HT-29 (cell line): ENCODE results near the gene FGF21. TPM values are rescaled to one million over a fixed set of nuclear protein-coding genes. Genes with fewer than 3 reads are reported as not detected.
A peak's percentile ranks its signal among the peaks of the same experiment; 100 is the strongest.
"Not testable (repeated sequence)": the region's sequence is repeated elsewhere in the genome, so short reads cannot be mapped to it uniquely, and the experiment has no call there.

Experiments used
- DNase-seq: peaks from one replicate; pipeline ENCODE4 v3.0.0-alpha.2; 2015; ENCODE audit warnings: low spot score
- total RNA-seq: library from RNA; depleted of rRNA; stranded (reverse); fragments of >200 nt; shearing (Covaris generic); gene quantifications from 2 replicates; pipeline ENCODE4 v1.2.3, GENCODE V29; 2014; rRNA removed

The FGF21 gene, protein sequence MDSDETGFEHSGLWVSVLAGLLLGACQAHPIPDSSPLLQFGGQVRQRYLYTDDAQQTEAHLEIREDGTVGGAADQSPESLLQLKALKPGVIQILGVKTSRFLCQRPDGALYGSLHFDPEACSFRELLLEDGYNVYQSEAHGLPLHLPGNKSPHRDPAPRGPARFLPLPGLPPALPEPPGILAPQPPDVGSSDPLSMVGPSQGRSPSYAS
- total RNA-seq: not detected in 2 replicates

DNA sequence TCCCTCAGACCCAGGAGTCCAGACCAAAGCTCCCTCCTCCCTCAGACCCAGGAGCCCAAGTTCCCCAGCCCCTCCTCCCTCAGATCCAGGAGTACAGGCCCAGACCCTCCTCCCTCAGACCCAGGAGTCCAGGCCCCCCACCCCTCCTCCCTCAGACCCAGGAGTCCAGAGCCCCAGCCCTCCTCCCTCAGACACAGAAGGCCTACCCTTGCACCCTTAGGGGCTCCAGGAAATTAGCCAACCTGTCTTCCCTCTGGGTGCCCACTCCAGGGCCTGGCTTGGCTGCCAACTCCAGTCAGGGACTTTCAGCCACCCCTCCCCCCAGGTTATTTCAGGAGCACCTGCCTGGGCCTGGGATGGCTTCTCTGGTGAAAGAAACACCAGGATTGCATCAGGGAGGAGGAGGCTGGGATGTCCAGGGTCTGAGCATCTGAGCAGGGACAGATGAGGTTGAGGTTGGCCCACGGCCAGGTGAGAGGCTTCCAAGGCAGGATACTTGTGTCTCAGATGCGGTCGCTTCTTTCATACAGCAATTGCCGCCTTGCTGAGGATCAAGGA lies at the start of gene FGF21:
Gene FGF21 (plus strand): TSS at position 441 of the 558 bp plus-strand sequence. CDS start 713 bp downstream, outside the sequence.
- DNase-seq: no peak

DNA sequence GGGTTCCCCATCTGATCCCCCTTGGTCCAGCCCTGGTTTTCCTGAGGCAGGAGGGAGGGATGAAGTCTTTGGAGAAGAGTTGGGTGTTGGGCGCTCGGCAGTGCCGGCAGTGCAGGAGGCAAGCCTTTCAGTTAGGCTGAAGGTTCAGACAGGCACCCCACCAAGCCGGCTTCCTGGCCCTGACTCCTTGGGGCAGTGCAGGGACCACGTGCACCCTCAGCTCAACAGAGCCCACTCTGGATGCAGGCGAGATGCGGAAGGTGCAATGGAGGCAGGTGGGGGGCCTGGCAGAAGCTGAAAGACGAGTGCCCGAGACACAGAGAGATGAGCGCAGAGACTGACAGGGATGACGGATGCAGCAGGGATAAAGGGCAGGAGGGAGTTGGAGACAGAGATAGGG lies 46.9 kb upstream of the FGF21 start:
- DNase-seq: no peak

DNA sequence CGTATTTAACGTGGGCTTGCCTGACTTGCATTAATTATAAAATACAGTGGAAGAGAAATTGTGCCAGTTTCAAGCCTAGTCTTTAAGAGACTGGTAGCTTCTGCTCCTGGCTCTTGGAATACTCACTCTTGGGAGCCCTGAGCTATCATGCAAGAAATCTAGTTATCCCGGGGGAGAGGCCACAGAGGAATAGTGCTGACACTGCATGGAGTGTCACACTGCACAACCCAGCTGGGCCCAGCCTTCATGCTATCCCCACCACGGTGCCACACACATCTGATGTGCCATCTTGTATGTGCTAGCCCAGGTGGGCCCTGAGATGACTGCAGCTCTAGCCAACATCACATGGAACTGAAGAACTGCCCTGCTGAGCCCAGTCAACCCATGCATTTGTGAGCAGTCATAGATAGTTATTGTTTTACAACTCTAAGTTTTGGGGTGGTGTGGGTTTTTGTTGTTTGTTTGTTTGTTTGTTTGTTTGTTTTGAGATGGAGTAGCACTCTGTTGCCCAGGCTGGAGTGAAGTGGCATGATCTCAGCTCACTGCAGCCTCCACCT lies 44.1 kb upstream of the FGF21 start:
- no peak for DNase-seq

GRCh38 chr19:48713041-48713863 lies 42.1 kb upstream of the FGF21 start:
- peak; percentile 48 for DNase-seq

GRCh38 chr19:48713864-48714755 lies 41.2 kb upstream of the FGF21 start:
- peak; percentile 100 for DNase-seq

GRCh38 chr19:48714759-48715675 lies 40.3 kb upstream of the FGF21 start:
- no peak for DNase-seq

DNA sequence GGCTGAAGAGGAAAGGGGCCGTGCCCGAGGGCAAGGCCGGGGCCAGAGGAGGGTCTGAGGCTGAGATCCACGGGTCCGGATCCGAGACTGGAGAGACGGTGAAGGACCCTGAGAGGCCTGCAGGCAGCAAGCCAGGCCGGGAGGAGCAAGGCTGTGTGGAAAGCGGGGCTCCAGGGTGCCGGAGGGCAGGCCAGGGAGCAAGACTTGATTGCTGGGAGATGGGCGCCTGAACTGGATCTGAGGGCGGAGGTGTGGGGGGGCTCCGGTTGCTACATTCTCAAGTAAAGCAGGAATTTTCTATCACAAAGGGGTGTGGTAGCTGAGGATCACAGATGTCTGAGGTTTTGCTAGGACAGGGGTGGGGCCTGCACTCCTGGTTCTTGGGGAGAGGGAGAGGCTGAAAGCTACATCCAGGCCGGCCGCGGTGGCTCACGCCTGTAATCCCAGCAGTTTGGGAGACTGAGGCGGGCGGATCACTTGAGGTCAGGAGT lies 39.6 kb upstream of the FGF21 start:
- no peak for DNase-seq

DNA sequence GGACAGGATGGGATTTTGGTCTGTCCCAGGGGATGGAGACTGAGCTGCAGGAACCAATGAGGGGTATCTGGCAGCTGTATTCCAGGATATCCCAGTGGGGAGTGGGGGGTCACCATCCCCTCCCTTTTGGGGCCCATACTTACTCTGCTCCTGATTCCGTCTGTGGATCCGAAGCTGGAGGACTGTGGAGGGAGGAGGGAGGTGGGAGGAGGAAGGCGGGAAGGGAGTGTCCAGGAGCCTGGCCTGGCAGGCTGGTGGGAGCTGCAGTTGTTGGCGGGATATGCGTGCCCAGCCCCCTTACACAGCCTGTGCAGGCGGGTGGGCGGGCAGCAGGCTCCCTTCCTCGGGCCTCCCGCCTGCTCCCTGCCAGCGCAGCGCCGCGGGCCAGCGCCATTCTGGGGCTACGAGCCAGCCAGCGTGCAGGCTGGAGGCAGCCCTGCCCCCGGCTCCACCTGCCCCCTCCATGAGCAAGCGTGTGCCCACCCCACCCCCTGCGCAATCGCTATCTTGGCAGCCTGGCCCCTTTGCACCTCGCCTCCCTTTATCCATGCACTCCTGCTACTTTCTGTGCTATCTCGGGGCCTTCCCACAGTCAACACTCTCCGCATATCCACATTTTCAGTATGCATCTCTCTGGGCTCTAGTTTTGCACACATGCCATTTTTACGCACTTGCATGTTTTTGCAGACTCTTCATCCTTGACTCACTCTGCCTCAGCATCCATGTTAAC lies 38.6 kb upstream of the FGF21 start:
- DNase-seq: no peak

DNA sequence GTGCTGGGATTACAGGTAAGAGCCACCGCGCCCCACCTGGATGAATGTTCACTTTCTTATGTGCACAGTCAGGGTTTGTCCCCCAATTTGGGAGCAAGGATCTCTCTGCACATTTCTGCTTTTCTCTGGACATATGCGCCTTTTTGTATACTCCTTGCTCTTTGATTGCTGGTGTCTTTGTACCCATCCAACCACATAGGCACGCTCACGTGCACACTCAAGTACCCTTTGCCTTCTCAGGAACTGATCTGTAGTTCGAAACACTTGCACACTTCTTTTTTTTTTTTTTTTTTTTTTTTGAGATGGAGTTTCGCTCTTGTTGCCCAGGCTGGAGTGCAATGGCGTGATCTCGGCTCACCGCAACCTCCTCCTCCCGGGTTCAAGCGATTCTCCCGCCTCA lies 37.2 kb upstream of the FGF21 start:
- not testable (repeated sequence) for DNase-seq

- DNase-seq: no peak
These were observed 36.6 kb upstream of the FGF21 start for GRCh38 chr19:48718711-48719231.

- DNase-seq: no peak
These were observed 35.8 kb upstream of the FGF21 start, which contains the start of gene MAMSTR for GRCh38 chr19:48719263-48720171. TSS of gene MAMSTR (minus strand) at chr19:48719725. CDS start at chr19:48719031, 694 bp downstream.

- no peak for DNase-seq
These were observed 35.1 kb upstream of the FGF21 start for GRCh38 chr19:48720251-48720612.

- DNase-seq: peak; percentile 100
These were observed 34.6 kb upstream of the FGF21 start for GRCh38 chr19:48720613-48721296.

DNA sequence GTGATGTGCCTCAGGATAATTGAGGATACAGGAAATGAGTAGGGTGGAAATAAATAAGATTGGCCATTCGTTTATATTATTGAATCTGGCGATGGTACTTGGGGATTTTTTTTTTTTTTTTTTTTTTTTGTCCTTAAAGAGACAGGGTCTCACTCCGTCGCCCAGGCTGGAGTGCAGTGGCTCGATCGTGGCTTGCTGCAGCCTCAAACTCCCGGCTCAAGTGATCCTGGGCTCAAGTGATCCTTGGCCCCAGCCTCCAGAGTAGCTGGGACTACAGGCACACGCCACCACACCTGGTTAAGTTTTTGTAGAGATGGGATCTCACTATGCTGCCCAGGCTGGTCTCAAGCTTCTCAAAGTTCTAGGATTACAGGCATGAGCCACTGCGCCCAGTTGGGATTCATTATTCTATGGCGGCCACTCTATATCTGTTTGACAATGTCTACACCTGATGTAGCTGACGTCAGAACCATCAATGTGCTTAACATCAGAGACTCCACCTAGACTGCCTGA lies 33.1 kb upstream of the FGF21 start:
- no peak for DNase-seq

DNA sequence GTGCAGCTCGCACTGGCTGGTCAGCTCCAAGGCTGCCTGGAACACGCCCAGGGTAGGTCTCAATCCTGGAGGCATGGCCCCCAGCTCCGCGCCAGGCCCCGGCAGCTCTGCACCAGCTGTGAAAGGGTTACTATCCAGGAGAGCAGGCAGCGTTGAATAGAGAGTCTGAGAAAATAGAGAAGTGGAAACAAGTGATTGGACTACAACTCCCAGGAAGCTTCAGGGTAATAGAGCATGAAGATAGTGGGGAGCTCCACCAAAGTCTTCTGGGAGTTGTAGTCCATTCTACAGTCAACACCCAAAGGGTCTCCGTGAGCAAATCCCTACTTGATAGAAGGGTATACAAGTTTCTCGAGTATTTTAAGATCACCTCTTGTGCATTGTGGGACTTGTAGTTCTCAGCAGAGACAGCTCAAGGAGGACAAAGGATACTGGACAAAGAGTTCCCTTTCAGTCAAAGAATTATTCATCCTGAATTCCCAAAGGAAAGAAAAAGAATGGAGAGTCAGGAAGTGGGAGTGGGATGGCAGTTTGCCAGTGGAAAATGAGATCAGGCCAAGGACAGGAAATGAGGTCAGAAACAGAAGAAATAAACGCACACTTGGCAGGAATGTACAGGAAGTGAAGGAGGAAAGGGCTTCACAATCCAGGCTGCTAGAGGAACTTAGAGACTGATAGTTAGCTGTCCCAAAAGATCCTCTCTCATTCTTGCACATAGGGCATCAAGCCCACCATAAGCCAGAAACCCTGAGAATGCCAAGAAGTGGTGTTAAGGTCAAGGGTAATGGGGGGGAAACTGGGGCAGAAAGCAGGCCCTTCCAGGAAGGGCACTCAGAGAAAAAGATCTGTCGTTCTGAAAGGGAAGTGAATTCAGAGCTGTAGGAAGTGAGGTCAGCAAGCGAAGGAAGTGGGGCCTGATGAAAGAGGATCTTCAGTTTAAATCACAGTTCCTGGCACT lies 30.2 kb upstream of the FGF21 start:
- DNase-seq: peak; percentile 78

- DNase-seq: no peak
These were observed 28.8 kb upstream of the FGF21 start for GRCh38 chr19:48726556-48726955.
